Loucy (cell line): Measurements from ENCODE around the gene LYRM4.

Experiments used
- H2AFZ ChIP-seq: fragments of 200-600 bp; sonication (generic); 2 replicates; pipeline ENCODE4 v1.6.0; 2016; ENCODE audit warnings: antibody characterized with exemption, mild to moderate bottlenecking, low read length, moderate library complexity
- H3F3A ChIP-seq: fragments of 200-600 bp; 2 replicates; pipeline ENCODE4 v1.6.0; 2016; ENCODE audit warnings: antibody characterized with exemption, low read depth, mild to moderate bottlenecking
- H3K27me3 ChIP-seq: fragments of 200-600 bp; sonication (generic); 2 replicates; pipeline ENCODE4 v1.6.1; 2014; ENCODE audit warnings: low read length, mild to moderate bottlenecking; ENCODE audit not compliant: insufficient read depth, poor library complexity, severe bottlenecking
- H3K36me3 ChIP-seq: fragments of 200-600 bp; sonication (generic); 2 replicates; pipeline ENCODE4 v1.6.1; 2016; ENCODE audit warnings: low read length; ENCODE audit not compliant: insufficient read depth
- H3K4me1 ChIP-seq: fragments of 200-600 bp; sonication (generic); 2 replicates; pipeline ENCODE4 v1.5.1; 2014; ENCODE audit warnings: low read length, mild to moderate bottlenecking; ENCODE audit not compliant: insufficient read depth, poor library complexity, severe bottlenecking
- H3K4me2 ChIP-seq: fragments of 200-600 bp; sonication (generic); 2 replicates; pipeline ENCODE4 v1.6.0; 2014; ENCODE audit warnings: antibody characterized with exemption, low read length, low read depth, mild to moderate bottlenecking; ENCODE audit not compliant: poor library complexity, severe bottlenecking
- H3K4me3 ChIP-seq: fragments of 200-600 bp; sonication (generic); 2 replicates; pipeline ENCODE4 v1.5.1; 2014; ENCODE audit warnings: low read length, mild to moderate bottlenecking, mixed read lengths; ENCODE audit not compliant: poor library complexity, severe bottlenecking
- H3K79me2 ChIP-seq: fragments of 200-600 bp; sonication (generic); 2 replicates; pipeline ENCODE4 v1.6.1; 2014; ENCODE audit warnings: low read length; ENCODE audit not compliant: insufficient read depth
- H3K9ac ChIP-seq: fragments of 200-600 bp; sonication (generic); 2 replicates; pipeline ENCODE4 v1.6.0; 2014; ENCODE audit warnings: mild to moderate bottlenecking, low read depth, low read length, moderate library complexity; ENCODE audit not compliant: poor library complexity, severe bottlenecking
- H3K9me2 ChIP-seq: fragments of 200-600 bp; sonication (generic); replicated peaks from 2 replicates; pipeline ENCODE4 v1.6.1; 2016; ENCODE audit warnings: low read depth, low read length, mixed read lengths
- H3K9me3 ChIP-seq: fragments of 200-600 bp; sonication (generic); 2 replicates; pipeline ENCODE4 v1.6.1; 2014; ENCODE audit warnings: mild to moderate bottlenecking, antibody characterized with exemption, low read length, low read depth; ENCODE audit not compliant: insufficient read depth
- H4K20me1 ChIP-seq: fragments of 200-600 bp; sonication (generic); 2 replicates; pipeline ENCODE4 v1.6.0; 2014; ENCODE audit warnings: antibody characterized with exemption, low read length, mild to moderate bottlenecking; ENCODE audit not compliant: insufficient read depth, poor library complexity, severe bottlenecking
- CTCF ChIP-seq: fragments of 200-600 bp; sonication (generic); conservative IDR thresholded peaks from 2 replicates; pipeline ENCODE4 v1.5.1; 2014; ENCODE audit warnings: mild to moderate bottlenecking, antibody characterized with exemption, low read length
- EZH2phosphoT487 ChIP-seq: fragments of 200-600 bp; IDR thresholded peaks from 2 replicates; pipeline ENCODE4 v1.6.1; 2018; ENCODE audit warnings: antibody characterized with exemption, mild to moderate bottlenecking, moderate library complexity, borderline replicate concordance

Gene LYRM4

GRCh38 chr6:5151955-5152401, 108.8 kb downstream of the LYRM4 start:
- Histone ChIP-seq H3K36me3 (no peaks in the 10 kb centered on the region), H3F3A (no peaks in the 10 kb centered on the region), H3K79me2 (no peaks in the 10 kb centered on the region), H3K4me1 (no peaks in the 10 kb centered on the region), H3K9me3 (no peaks in the 10 kb centered on the region), H3K4me3 (no peak overlapping the region), H3K27me3 (no peaks in the 10 kb centered on the region), H3K9me2 (no peaks in the 10 kb centered on the region), H3K4me2 (no peak overlapping the region), H4K20me1 (no peaks in the 10 kb centered on the region), H2AFZ (no peak overlapping the region), H3K9ac (no peak overlapping the region)
- no peak for TF ChIP-seq EZH2phosphoT487
- no peak for TF ChIP-seq CTCF

GRCh38 chr6:5151360-5151954, 109.3 kb downstream of the LYRM4 start:
- H3K9ac ChIP-seq = no peak overlapping the region
- H3K9me3 ChIP-seq = no peaks in the 10 kb centered on the region
- H3K4me3 ChIP-seq = no peak overlapping the region
- no peak overlapping the region for H2AFZ ChIP-seq
- H3F3A ChIP-seq = no peaks in the 10 kb centered on the region
- no peaks in the 10 kb centered on the region for H3K4me1 ChIP-seq
- no peaks in the 10 kb centered on the region for H3K27me3 ChIP-seq
- H4K20me1 ChIP-seq = no peaks in the 10 kb centered on the region
- no peaks in the 10 kb centered on the region for H3K79me2 ChIP-seq
- H3K9me2 ChIP-seq = no peaks in the 10 kb centered on the region
- H3K4me2 ChIP-seq = no peak overlapping the region
- H3K36me3 ChIP-seq = no peaks in the 10 kb centered on the region
- no peak for TF ChIP-seq CTCF

GRCh38 chr6:5150551-5151075, 110.1 kb downstream of the LYRM4 start:
- H3K4me2 ChIP-seq = no peak overlapping the region
- no peaks in the 10 kb centered on the region for H3K79me2 ChIP-seq
- no peak for TF ChIP-seq EZH2phosphoT487
- TF ChIP-seq CTCF = no peak
- no peaks in the 10 kb centered on the region for H3K9me2 ChIP-seq
- no peaks in the 10 kb centered on the region for H3F3A ChIP-seq
- no peaks in the 10 kb centered on the region for H3K9me3 ChIP-seq
- H3K4me1 ChIP-seq = no peaks in the 10 kb centered on the region
- no peaks in the 10 kb centered on the region for H4K20me1 ChIP-seq
- H2AFZ ChIP-seq = no peak overlapping the region
- no peak overlapping the region for H3K4me3 ChIP-seq
- no peaks in the 10 kb centered on the region for H3K36me3 ChIP-seq
- no peak overlapping the region for H3K9ac ChIP-seq
- H3K27me3 ChIP-seq = no peaks in the 10 kb centered on the region
